Body of pancreas (tissue), 4 donors: ENCODE measurements around the gene GALNT9. TPM values are rescaled to one million over a fixed set of nuclear protein-coding genes. Genes with fewer than 3 reads are reported as not detected.

Experiments
- ATAC-seq: fragments of 150-250 bp; one replicate; pipeline ENCODE4 v1.9.1; 2016
- DNase-seq, 4 donors: peaks; one replicate each; pipeline ENCODE4 v3.0.0-alpha.2; 2019
- H3K27ac ChIP-seq, 4 donors: fragments of 200-600 bp; sonication (generic); 1 replicate in 3 of 4; 2 replicates in 1 of 4; pipeline versions ENCODE4 v1.5.1 to v1.6.1; 2016 to 2019; ENCODE audit warnings: mild to moderate bottlenecking in 1 of 4, mixed read lengths in 1 of 4, moderate library complexity in 1 of 4
- H3K27me3 ChIP-seq, 2 donors: fragments of 200-600 bp; sonication (generic); one replicate each; pipeline ENCODE4 v1.6.0; 2016; ENCODE audit warnings: mild to moderate bottlenecking in 1 of 2
- H3K36me3 ChIP-seq, 2 donors: fragments of 200-600 bp; sonication (generic); replicated peaks in 1 of 2; 2 replicates each; pipeline ENCODE4 v1.5.1; 2016; ENCODE audit warnings: low read depth in 2 of 2; ENCODE audit not compliant: insufficient read depth in 1 of 2
- H3K4me1 ChIP-seq: fragments of 200-600 bp; sonication (generic); one replicate; pipeline ENCODE4 v1.6.0; 2016
- H3K4me3 ChIP-seq, 2 donors: fragments of 200-600 bp; sonication (generic); 1 replicate in 1 of 2; 2 replicates in 1 of 2; pipeline ENCODE4 v1.5.1; 2016 to 2019
- H3K9me3 ChIP-seq, 3 donors: fragments of 200-600 bp; sonication (generic); 1 replicate in 2 of 3; 2 replicates in 1 of 3; pipeline ENCODE4 v1.5.1; 2016
- POLR2A ChIP-seq, 3 donors: fragments of 450-650 bp; IDR thresholded peaks; one replicate each; pipeline ENCODE4 v1.6.1; 2016; ENCODE audit warnings: antibody characterized with exemption in 3 of 3, mild to moderate bottlenecking in 2 of 3
- WGBS, 2 donors: methylation state at CpG; one replicate each; pipeline ENCODE4 v1.1.5; 2017; 5-methylcytosine and 5-hydroxymethylcytosine counted together
- intact Hi-C: fragments of 100-400 bp; cut with DNase I; formaldehyde crosslinking; loops from one replicate; pipeline ENCODE4 v1.15.1; 2023
- total RNA-seq, 2 donors: library from RNA; depleted of rRNA; stranded (reverse); fragments of >200 nt; gene quantifications; one replicate each; pipeline ENCODE4 v1.1.0, GENCODE V29; 2016
- TF ChIP-seq, protein P1 (sequence below), 7 experiments: fragments of 450-650 bp in 4 of 7; fragments of 200-600 bp in 3 of 7; sonication (generic) in 3 of 7; IDR thresholded peaks; one replicate each; pipeline ENCODE4 v1.5.1; 2016 to 2019; ENCODE audit warnings: antibody characterized with exemption in 7 of 7

The GALNT9 gene
- total RNA-seq, 2 donors from 2014 or later, result not detected

GRCh38 chr12:132341318-132342050 lies 12.1 kb upstream of the GALNT9 start:
- 72 to 76% methylated on average over 25 to 37 of the region's 40 CpGs for whole genome bisulfite sequencing, 2 donors
- TF ChIP-seq, protein P1, sequence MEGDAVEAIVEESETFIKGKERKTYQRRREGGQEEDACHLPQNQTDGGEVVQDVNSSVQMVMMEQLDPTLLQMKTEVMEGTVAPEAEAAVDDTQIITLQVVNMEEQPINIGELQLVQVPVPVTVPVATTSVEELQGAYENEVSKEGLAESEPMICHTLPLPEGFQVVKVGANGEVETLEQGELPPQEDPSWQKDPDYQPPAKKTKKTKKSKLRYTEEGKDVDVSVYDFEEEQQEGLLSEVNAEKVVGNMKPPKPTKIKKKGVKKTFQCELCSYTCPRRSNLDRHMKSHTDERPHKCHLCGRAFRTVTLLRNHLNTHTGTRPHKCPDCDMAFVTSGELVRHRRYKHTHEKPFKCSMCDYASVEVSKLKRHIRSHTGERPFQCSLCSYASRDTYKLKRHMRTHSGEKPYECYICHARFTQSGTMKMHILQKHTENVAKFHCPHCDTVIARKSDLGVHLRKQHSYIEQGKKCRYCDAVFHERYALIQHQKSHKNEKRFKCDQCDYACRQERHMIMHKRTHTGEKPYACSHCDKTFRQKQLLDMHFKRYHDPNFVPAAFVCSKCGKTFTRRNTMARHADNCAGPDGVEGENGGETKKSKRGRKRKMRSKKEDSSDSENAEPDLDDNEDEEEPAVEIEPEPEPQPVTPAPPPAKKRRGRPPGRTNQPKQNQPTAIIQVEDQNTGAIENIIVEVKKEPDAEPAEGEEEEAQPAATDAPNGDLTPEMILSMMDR (IDR thresholded peaks at IDR 0.05), result no peak
- no peak for TF ChIP-seq POLR2A (IDR thresholded peaks at IDR 0.05)
- Histone ChIP-seq H3K27ac (no peak overlapping the region), H3K36me3 (no peaks in the 10 kb centered on the region), H3K4me3 (no peak overlapping the region), H3K9me3 (no peaks in the 10 kb centered on the region), H3K4me1 (no peaks in the 10 kb centered on the region), H3K27me3 (no peaks in the 10 kb centered on the region)
- ATAC-seq (no peak), DNase-seq (no peak)
- intact Hi-C loops, result no loop called here

GRCh38 chr12:132340266-132341035 lies 11.1 kb upstream of the GALNT9 start:
- Histone ChIP-seq H3K4me1 (no peaks in the 10 kb centered on the region), H3K4me3 (no peak overlapping the region), H3K27me3 (no peaks in the 10 kb centered on the region), H3K27ac (no peak overlapping the region), H3K9me3 (no peaks in the 10 kb centered on the region), H3K36me3 (no peaks in the 10 kb centered on the region)
- WGBS, 2 donors, result 79 to 81% methylated on average over 16 to 36 of the region's 43 CpGs
- TF ChIP-seq, protein P1 (IDR thresholded peaks at IDR 0.05), result no peak
- TF ChIP-seq POLR2A (IDR thresholded peaks at IDR 0.05), result no peak
- DNase-seq (no peak), ATAC-seq (no peak)
- intact Hi-C loops, result no loop called here

DNA sequence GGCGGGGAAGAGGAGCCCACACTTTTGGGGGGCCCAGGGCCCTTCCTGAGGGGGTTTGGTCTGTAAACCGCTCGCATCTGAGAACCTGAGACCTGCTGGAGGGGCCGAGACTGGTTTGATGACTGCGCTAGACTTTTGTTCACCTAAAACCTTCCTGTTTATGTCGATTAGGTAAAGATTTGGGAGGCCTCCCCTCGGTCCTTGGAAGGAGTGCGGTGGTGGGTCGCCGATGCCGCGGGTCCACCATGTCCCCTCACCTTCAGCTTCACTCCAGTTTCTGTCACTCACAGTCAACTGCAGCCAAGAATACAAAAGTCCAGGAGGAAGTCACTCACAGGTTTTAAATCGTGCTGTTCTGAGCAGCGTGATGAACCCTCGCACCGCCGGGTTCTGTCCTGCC lies 10.5 kb upstream of the GALNT9 start:
- H3K27me3 ChIP-seq, result no peaks in the 10 kb centered on the region
- 68 to 83% methylated on average over 7 to 17 of the region's 17 CpGs for WGBS, 2 donors
- no peak overlapping the region for H3K4me3 ChIP-seq
- H3K4me1 ChIP-seq, result no peaks in the 10 kb centered on the region
- TF ChIP-seq POLR2A (IDR thresholded peaks at IDR 0.05), result no peak
- TF ChIP-seq, protein P1 (IDR thresholded peaks at IDR 0.05), result no peak
- DNase-seq (no peak), ATAC-seq (no peak)
- intact Hi-C loops, result no loop called here
- no peak overlapping the region for H3K27ac ChIP-seq
- H3K36me3 ChIP-seq, result no peaks in the 10 kb centered on the region
- no peaks in the 10 kb centered on the region for H3K9me3 ChIP-seq

- DNase-seq (no peak), ATAC-seq (no peak)
- TF ChIP-seq POLR2A (IDR thresholded peaks at IDR 0.05), result no peak
- TF ChIP-seq, protein P1 (IDR thresholded peaks at IDR 0.05), result no peak
- no peaks in the 10 kb centered on the region for H3K27me3 ChIP-seq
- H3K4me1 ChIP-seq, result no peaks in the 10 kb centered on the region
- intact Hi-C loops, result no loop called here
- H3K9me3 ChIP-seq, result no peaks in the 10 kb centered on the region
- H3K4me3 ChIP-seq, result no peak overlapping the region
- H3K27ac ChIP-seq, result no peak overlapping the region
- no peaks in the 10 kb centered on the region for H3K36me3 ChIP-seq
- 75% methylated on average over 24 of the region's 24 CpGs; no CpG with 5 or more reads in 1 of the 2 donors for WGBS, 2 donors
Observed at GRCh38 chr12:132338781-132339180, 9.4 kb upstream of the GALNT9 start.
